Stimulated activated CD8-positive, alpha-beta memory T cell treated with anti-CD3 and anti-CD28 coated beads, Interleukin-7, amount 100 ng/mL, for 24 hours (primary cell): ENCODE measurements around the gene RNF5.
"Not testable (repeated sequence)": the region's sequence is repeated elsewhere in the genome, so short reads cannot be mapped to it uniquely, and the experiment has no call there.

ENCODE experiments used
- DNase-seq: peaks from one replicate; pipeline ENCODE4 v3.0.0-alpha.2; 2020; ENCODE audit warnings: low read depth

Gene RNF5

DNA sequence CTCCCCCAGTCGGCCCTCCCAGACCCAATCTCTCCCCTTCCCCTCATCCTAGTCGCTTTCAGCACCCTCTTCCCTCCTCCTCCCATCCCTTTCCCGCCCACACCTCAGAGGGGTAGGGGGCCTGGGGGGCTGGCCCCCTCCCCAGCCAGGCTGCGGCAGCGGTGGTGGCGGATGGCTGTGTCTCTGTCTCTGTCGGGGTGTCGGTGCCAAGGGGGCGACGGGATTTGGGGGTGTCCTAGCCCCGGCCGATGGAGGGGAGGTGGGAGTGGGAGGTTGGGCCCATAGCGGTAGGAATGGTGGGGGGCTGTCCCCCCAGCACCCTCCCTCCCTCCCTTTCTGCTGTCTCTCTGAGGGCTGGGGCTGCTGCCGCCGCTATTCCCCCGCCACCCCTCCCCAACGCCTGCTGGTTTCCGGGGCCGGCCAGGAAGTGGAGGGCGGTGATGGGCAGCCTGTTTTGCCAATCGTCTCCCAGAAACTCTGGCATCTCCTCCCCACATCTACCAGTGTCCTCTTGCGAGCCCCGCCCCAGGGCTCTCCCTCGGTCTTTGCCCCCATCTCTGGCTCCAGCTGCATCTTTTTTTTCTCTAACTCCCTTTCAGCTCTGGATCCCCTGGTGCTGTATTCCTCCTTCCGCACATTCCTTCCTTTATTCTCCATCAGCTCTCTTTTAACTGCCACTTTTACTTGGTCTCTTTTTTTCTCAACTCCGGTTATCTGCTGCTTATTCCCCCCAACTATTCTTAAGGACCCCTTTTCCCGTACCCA is 2.3 kb upstream of the RNF5 start, which contains the start of gene AGPAT1:
AGPAT1 (minus strand) TSS at position 374 of the 765 bp plus-strand sequence. CDS start 4,588 bp downstream, outside the sequence.
- peak; percentile 95 for DNase-seq

DNA sequence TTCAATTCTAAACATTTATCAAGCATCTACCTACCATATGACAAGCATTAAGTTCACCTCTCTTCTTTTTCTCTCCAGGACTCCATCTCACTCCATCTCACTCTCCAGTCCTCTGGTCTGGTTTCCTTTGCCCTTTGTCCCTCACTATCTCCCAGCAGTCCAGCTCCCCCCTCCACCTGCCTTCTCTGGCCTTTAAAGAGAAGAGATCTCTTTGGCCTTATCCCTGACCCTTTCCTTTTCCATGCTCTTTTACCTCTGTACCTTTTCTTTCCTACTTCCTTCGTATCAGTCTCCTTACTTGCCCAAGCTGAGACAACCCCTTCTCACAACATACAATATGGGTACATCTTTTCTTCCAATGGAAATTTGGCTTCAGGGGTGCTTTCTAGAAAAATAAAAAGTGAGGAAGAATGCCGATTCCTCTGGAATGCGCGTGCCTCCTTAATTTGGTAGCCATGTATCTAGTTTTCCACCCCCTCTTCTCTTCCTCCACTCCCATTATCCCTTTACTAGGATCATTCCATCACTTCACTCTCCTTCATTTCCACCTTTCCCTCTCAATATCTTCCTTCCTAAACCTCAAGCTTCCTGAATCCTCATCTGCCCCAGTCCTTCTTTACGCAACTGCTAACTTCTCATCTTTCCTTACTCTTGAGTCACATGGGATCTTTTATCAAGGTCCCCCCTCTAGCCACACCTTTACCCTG is 1.6 kb upstream of the RNF5 start:
- no peak for DNase-seq

DNA sequence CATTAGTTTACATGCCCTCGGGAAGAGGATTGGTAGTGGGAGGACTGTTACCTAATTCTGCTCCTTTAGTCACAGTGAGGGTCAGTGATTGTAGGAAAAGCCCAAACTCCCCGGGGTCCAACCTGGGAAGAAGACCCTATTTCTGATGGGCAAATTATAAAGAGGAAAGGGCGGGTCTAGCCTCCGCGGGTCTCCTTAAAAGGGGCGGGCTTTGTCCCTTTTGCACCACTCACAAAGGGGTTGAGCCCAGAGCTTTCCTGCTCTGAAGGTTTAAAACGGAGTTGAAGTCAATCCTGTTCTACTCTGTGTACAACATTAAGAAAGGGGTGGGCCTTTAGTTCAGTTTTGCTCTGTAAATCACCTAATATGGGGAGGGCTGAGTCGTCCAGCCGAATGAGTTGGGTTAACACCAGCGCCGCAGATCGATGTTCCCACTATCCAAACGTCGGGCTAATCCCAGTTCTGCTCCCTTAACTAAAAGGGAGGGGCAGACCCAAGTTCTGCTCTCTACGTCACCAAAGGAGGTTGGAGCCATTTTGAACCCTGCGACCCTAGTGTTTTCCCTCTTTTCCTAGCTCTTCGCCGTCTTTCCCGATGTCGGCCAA is 920 bp upstream of the RNF5 start:
- no peak for DNase-seq

DNA sequence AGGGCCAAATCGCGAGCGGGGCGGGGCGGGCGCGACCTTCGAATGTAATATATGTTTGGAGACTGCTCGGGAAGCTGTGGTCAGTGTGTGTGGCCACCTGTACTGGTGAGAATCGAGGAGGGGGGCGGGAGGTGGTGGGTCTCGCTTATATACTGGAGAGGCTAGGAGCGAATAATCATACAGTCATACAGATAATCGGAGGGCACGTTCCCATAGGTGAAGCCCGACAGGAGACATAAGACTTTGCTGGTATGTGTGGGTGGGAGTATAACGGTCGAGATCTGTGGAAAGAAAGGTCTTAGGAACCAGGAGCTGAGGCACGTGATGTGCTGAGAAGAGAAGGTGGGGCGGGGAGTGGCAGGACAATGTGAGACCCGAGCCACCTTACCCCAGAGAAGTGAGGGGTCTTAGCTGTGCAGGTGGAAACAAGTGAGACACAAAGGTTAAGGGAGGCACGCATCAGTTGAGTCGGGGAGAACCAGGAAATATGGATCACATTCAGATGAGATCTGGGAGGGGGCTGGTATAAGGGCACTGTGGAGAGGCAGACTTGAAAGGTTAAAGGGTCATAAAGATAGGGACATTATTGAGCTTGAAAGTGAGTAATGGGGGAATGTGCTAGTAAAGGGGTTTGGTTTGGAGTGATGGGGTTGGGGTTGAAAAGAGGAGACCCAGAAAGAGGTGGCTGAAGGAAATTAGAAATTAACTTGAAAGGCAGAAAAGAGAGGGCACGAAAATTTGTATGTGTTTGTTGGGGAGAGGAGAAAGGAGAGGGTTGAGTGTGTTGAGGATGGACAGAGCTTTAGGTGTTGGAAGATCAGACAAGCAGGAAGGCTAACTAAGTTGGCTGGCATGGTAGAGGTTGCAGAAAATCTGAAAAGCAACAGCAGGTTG is 589 bp downstream of the RNF5 start:
- DNase-seq = no peak

DNA sequence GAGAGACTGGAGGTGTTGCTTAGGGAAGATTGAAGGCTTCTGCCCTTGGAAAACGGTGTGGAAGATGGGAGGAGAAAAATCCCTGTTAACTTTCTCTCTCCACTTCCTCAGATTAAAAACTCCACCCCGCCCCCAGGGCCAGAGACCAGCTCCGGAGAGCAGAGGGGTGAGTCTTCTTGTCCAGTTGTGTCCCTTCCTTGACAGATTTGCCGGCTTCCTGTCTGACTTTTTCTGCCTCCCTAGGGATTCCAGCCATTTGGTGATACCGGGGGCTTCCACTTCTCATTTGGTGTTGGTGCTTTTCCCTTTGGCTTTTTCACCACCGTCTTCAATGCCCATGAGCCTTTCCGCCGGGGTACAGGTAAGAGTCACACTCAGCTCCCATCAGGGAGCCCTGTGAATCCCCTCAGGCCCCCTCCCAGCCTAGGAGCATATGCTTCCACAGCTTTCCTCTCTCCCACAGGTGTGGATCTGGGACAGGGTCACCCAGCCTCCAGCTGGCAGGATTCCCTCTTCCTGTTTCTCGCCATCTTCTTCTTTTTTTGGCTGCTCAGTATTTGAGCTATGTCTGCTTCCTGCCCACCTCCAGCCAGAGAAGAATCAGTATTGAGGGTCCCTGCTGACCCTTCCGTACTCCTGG is 1.7 kb downstream of the RNF5 start:
- no peak for DNase-seq

DNA sequence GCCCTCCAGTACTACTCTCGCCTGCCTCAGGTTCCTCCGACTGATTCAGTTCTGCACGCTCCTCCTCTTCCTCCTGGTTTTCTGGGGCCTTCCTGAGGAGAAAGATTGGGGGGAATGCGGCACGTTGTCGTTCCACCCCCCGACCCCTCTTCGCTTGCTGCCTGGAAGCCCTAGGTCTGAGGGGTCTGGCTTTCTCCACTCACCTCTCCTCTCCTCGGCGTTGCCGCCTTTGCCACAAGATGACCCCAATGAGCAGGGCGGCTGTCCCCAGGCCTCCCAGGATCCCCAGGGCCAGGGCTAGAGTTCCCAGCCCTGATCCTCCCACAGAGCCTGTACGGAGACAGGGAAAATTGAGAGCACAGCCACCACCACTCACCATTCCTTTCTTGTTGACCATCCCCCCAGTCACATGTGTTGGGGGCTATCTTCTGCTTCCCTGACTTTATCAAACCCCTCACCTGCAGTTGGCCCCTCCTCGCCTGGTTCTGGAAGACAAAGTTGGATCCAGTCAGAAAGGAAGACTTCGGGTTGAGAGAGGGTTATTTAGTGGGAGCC is 3.0 kb downstream of the RNF5 start:
- DNase-seq = no peak

DNA sequence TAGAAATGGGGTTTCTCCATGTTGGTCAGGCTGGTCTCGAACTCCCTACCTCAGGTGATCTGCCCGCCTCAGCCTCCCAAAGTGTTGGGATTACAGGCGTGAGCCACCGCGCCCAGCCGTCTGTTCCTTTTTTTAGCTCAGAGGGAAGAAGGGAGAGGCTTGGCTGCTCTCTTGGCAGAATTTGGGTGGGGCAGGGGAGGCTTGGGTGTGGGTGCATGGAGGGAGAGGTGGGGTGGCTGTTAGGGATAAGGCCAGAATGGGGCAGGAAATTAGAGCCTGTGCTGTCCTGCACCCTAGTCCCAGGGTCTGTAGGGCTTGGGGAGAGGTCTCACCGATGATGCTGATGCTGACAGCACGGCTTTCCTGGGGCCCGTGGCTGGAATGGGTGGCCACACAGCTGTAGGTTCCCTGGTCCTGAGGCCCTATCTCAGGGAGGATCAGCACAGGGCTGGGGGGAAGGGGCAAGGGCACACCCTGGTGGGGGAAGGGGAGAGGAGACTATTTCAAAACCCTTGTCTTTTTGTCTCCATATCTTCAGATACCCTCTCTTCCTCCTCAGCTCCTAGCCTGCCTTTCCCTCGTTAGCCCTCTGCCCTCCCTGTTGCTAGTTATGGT is 3.8 kb downstream of the RNF5 start:
- no peak for DNase-seq

DNA sequence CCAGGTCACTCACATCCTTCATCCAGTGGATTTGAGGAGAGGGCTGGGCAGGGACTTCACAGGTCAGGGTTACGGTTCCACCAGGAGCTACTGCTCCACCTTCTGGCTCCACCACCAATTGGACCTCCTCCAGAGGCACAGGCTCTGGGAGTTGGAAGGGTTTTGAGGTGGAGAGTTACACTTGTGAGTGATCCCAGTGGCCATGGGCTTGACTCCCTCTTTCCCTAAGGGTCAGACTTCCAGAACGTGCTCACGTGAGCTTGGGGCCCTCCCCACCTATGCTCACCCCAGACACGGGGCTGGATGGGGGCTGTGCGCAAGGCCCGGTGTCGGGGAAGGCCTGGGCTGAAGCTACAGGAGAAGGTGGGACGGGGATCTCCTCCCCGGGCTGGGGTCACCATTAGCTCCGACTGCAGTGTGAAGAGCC is 4.4 kb downstream of the RNF5 start:
- DNase-seq = no peak

DNA sequence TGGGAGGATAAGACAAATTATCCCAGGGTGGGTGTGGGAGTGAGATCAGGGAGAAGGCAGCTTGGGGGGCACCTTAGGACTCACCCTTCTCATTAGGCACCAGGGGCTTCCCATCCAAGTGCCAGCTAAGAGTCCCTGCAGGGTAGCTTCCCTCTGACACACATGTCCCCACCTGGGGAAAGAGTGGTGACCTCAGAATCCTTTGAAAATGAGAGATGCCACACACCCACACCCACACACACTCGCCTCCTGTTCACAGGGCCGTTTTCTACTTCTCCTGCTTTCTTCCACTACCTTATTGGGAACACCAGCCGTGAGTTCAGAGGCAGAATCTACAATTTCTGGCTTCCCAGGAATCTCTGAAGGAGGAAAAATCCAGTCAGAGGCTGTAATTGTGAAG is 4.8 kb downstream of the RNF5 start:
- DNase-seq = no peak

DNA sequence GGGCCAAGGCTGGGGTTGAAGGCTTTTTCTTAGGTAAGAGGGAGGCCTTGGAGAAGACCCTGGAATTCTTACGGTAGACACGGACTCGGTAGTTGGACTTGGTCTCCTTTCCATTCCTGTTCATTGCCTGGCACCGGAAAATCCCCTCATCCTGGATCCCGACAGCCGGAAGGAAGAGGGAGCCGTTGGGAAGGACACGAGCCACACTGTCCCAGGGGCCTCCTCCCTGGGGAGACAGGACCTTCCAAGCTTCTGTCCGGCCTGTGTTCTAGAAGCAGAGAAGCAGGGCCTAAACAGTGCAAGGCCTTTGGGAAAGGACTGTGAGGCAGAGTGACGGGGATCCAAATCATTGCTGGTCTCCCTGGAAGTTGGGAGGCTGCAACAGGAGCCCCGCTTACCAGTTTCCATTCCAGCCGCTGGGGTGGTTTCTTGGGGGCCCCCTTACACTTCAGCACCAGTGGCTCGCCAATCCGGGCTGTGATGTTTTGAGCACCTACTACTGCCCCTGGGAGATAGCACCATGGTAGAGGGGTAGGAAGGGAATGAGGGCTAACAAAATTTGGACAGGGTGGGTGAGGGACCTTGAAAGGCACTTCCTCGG is 5.4 kb downstream of the RNF5 start:
- no peak for DNase-seq

DNA sequence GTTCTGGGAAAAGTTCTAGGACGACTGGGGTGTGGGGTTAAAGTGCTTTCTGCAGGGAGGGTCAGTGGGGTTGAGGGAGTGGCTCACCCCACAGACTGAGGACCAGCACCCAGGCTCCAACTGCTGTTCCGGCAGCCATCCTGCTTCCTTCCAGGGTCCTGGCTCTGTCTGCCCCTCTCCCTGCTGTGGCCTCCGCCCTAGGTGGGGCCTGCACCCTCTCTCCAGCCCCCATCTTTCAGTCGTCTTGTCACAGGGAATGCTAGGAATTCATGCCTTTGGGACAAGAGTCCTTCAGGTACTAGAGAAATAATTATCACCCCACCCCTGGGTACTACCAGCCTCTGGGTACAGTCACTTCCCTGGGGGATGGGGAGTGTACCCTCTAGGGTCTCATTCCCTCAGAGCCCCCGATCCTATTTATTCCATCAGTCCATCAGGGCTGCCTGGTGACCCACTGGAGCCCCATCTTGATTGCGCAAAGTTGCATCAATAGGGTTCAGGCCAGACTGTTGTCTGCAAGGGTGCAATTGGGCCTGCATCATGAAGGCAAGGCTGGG is 6.0 kb downstream of the RNF5 start, which contains the start of gene AGER:
AGER (minus strand) TSS at position 170 of the 557 bp plus-strand sequence; CDS start at position 139, 31 bp downstream.
- DNase-seq = no peak

DNA sequence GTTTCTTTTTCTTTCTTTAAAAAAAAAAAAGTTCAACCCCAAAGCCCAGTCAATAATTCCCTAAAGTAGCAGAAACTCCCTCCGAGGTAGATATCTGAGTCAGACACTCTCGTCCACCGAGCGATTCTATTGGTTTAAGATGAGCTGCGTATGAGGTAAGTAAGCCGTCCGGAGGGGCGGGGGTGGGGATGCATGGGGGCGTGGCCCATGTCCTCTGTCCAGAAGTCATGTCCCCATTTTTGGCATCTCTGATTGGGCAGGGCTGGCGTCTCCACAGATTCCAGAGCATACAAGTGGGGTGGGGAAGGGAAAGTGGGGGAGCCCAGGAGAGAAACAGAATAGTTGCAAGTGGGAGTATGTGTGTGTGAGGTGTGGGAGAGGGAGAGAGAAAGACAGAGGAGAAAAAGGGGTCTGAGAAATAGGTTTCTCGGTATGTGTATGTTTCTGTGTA is 7.5 kb downstream of the RNF5 start:
- not testable (repeated sequence) for DNase-seq

DNA sequence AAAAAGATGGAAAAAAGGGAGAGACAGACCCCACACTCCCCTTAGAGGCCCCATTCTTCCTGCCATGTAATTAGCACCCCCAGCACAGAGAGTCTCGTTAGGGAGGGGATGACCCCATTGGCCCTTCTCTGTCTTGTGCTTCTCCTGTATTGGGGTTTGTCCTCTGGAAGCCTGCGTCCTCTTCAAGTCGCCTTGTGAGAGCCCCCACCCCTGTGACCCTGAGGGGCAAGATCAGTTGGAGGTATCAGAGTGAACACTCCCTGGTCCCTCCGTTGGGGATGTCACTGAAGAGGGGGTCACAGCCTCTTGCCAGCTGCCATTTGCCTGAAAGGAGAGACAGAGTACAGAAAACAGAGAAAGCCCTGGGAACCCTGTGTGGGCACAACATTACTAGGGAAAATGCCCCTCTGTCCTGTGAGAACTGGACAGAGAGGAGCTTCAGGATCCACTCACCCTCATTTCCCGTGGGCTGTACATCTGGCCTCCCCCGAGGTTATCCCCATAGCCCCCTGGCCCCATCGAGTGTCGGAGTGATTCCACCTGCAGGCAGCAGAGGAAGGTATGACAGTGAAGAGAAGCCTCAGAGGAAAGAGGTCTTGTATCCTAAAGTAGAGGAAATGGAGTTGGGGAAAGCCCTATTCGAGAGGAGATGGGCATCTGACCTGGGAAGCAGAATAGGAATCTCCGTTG is 8.1 kb downstream of the RNF5 start:
- not testable (repeated sequence) for DNase-seq

DNA sequence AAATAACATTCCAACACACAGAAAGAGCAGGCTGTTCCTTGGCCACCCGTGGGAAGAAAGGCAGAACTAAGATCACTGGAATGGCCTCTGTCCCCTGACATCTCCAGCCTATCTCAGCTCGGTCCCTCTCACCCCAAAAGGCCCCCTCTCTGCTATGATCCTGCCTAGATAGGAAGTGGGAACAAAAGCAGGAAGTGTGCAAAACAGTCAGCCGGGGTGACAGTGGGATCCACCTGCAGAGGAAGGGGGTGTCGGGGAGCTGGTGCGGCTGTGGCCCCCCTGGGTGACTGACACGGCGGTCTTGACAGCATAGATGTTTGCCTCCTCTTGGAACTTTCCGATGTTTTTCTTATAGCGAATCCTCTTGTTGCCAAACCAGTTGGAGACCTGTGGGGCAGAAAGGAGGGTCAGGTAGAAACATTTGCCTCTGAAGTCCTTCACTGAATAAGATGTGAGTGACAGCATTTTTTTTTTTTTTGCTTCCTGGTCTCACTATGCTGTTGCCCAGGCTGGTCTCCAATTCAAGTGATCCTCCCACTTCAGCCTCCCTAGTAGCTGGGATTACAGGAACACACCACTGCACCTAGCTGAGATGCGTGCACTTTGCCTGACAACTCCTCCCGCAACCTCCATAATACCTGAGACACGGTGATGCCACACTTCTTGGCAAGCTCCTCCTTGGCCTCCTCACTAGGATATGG is 9.0 kb downstream of the RNF5 start:
- no peak for DNase-seq

DNA sequence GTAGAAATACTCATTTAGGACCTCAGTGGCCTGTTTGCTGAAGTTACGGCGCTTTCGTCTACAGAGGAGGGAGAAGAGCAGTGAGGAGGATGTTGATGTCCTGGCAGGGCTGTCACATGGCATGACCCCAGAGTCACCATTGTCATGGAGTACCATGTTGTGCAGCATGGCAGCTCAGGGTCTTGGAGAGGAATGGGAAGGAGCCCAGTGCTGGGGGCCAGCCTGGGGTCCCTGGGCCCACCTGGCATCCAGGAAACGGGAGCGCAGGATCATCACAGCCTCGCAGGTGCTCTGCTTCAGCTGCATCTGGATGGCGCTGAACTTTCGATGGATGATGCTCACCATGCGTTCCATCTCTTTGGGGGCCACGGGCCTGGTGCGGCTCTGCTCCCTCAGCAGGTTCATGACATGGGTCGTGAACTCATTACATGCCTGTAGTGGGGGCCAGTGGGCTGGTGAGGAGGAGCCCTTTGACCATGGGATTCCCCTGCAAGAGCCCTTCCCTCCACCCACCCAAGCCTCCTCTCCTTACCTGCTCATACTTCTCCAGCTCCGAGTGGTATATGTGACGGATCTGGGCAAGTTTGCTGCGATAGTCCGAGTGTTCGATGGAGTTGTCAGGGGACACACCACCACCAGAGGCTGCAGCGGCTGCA is 9.6 kb downstream of the RNF5 start:
- not testable (repeated sequence) for DNase-seq

DNA sequence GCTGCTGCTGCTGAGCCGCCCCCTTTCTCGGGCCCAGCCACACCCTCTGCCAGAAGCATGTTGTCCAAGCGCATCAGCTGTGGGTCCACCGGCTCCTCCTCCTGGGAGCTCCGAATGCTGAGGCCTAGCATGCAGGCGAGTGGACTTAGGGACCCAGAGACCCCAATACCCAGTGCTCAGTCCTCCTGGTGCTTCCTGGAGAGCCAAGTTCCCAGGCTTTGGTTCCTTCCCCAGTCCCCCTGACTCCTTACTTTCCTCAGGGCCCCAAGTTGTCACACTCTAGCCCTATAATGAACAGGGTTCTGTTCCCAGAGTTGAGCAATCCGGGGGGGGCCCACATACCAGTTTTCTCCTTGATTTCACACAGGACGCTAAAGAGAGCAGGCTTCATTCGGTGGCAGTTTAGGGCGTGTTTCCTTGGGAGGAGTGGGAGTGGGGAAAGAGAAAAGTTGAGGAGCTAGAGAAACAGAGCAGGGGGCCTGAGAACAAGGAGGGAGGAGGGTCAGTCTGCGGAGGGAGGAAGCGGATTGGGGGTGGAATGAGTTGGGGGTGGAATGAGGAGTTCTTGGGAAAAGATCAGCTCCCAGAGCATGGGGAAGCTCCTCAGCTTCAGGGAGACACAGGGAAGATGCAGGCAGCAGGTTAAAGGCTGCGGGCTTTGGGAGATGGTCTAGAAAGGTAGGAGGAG is 10.3 kb downstream of the RNF5 start:
- no peak for DNase-seq

DNA sequence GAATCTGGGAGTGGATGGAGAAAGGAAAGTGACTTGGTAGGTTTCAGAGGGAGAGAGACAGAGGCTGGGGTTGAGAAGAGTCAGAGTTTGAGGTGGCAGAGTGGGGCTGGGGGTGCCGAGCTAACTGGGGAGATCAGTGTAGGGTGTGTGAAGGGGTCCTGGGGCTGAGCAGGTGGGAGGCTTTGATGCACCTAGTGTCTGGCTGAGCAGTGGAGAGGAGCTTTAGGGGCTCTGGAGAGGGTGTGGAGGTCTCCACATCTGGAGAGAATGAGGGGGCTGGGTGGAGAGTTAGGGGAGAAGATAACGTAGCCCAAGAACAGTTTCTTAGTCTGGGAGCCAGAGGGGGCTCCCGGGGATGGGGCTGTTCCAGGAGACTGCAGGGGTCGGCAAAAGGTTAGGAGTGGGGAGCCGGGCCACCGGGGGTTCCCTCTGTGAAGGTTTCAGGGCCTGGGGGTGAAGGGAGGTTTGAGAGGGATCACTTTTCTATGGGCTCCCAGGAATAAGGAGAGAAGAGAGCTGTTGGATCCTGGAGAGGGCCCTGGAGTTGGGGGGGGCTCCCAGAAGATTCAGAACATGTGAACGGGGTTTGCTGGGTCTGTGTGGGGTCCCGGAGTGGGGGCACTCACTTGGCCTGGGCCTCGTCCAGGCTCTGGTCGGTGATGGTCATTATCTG is 11.0 kb downstream of the RNF5 start:
- DNase-seq = no peak
